Measurements from ENCODE around the gene THSD8.
"Not testable (repeated sequence)": the region's sequence is repeated elsewhere in the genome, so short reads cannot be mapped to it uniquely, and the experiment has no call there.

THSD8 gene

GRCh38 chr19:12833738-12834565 lies 32.1 kb downstream of the THSD8 start:
- DNase-seq = no peak

DNA sequence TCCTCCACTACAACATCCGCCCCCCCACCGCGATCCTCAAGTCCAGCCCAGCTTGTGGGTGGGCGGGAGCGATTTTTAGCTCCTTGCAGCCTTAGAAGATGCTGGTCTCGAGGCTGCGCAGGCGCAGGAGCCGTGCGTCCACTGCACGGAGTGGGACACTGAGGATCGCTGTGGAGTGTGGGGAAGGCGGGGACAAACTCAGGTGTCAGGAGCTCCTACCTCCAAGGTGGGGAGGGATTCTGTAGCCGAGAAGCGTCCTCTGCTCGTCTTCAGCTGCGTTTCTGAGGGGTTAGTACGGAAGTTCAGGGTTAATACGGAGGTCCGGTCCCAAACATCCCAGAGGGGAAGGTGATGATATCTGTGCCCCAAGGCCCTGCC lies 32.7 kb downstream of the THSD8 start, which contains the start of gene RTBDN:
RTBDN (minus strand) TSS at position 14 of the 378 bp plus-strand sequence. CDS start 4,600 bp downstream, outside the sequence.
- no peak for DNase-seq

GRCh38 chr19:12834976-12835757 lies 33.3 kb downstream of the THSD8 start:
- DNase-seq = no peak

GRCh38 chr19:12836529-12836863 lies 34.6 kb downstream of the THSD8 start:
- DNase-seq = no peak

GRCh38 chr19:12837225-12837624 lies 35.4 kb downstream of the THSD8 start:
- no peak for DNase-seq

DNA sequence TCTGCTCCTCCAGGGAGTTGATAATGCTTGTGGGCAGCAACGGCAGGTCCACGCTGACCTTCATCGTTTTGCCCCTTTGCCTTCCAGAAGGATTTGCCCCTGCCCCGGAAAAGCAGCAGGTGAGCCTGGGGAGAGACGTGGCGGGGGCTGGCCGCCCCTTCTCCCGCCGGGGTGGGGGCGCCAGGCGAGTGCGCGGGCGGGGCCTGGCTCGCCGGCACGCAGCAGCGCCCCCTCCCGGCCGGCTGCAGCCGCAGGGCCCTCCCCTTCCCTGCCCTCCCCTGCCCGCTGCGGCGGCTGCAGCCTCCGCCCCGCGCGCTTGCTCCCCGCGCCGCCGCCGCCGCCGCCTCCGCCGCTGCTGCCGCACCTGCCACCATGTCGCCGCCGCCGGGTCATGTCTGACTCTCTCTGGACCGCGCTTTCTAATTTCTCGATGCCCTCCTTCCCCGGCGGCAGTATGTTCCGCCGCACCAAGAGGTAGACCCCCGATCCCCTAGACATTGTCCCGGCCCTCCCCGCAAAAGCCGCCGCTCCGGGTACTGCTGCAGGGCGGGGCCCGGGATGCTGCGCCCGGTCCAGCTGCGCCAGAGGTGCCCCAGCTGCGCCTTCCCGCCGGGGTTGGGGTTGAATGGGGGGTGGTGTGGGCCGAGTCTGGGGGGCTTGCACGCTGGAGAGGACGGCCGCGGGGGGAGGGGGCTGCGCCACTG lies 36.5 kb downstream of the THSD8 start, which contains the start of gene MAST1:
MAST1 (plus strand) TSS at position 334 of the 704 bp plus-strand sequence; CDS start at position 392, 58 bp downstream.
- no peak for DNase-seq

DNA sequence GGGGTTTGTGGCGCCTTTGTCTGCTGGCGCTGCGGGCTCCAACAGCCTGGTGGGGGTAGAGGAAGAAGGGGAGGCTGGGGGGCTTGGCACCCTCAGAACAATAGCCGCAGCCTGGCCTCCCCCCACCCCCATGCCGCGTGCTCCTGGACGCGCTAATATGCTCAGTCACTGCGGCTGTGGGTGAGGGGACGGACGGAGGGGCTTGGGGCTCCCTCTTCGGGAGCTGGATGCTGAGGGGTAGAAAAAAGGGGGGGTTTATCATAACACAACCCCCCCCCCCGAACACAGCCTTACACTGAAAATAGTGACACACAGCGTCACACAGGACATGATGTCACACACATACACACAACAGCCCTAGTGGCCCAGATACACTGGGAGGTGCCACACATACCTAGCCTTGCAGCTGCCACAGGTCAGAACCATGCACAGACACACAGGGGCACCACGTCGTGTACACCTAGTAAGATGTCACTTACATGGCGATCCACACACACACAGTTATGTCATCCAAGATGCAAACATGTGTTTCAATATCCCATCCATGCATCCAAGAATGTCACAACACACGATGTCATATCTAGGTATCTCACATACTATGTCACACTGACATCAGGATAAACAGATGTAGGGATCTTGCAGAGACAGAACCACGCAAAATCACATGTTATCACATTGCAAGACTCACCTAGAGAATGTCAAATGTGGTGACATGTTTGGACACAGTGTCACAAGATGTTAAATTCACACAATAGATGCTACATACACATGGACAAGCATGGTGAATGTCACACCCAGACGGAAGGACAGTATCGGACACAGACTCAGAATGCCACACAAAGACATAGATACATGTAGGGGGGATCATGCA lies 37.3 kb downstream of the THSD8 start:
- DNase-seq = no peak

GRCh38 chr19:12840091-12841079 lies 38.5 kb downstream of the THSD8 start:
- peak; percentile 59 for DNase-seq

DNA sequence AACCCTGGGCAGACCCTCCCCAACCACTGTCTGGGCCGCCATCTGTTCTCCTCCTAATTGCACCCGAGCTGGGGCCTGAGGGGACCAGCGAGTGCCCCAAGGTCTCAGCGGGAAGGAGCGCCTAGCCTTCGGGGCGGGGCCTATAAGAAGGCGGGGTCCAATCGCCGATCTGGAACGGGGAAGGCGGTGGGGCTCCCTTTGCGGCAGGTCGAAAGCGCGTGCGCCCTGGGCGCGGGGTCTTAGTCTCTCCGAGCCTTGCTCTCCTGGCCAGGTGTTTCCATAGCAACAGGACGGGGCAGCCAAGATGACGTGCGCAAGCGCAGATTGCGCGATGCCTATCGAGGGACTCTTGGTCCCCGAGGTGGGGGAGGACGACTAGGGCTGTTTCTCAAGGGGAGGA lies 39.2 kb downstream of the THSD8 start:
- DNase-seq = no peak

DNA sequence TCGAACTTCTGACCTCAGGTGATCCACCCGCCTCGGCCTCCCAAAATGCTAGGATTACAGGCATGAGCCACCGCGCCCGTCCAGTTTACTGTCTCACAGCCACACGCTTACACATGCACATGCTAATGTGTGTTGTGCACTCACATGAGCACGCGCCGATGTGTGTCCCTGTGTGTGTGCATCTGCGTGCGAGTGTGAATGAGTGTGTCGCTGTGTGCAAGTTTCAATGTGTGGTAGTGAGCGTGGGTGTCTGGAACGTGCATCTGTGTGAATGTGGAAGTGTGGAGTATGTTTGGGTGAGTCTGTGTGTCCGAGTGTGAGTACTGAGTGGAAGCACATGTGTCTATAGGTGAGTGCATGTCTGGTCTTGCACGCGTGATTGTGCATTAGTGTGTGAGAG lies 40.6 kb downstream of the THSD8 start:
- DNase-seq = no peak

- DNase-seq = no peak
Observed at GRCh38 chr19:12843328-12843727, 41.5 kb downstream of the THSD8 start.

DNA sequence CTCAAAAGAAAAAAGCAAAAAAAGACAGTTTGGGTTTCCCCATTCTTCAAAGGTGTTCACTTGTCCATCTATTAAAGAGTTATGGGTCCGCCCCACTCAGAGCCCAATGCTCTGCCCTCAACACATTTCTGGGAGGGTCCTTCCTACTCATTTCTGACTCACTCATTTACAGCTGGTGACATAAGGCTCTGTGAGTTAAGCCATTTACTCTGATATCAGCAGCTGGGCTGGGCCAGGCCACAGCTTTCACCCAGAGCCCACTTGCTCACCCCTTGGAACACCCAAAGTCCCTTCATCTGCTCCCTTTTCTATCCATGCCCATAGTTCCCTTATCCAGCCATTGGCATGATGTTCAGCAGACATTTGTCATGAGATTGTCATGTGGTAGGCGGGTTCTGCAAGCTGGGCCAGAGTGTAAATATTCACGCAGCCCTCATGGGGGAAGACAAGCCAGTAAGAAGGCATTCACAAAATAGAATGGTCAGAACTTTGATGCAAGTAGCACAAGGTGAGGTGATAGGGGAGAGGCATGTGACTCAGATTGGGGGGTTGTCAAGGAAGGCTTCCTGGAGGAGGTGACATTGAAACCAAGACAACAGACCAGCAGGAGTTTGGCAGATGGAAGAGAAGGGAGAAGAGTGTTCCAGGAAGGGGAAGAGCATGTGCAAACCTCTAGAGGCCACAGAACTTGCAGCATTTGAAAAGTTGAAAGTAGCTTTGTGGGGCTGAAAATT lies 42.3 kb downstream of the THSD8 start:
- no peak for DNase-seq

DNA sequence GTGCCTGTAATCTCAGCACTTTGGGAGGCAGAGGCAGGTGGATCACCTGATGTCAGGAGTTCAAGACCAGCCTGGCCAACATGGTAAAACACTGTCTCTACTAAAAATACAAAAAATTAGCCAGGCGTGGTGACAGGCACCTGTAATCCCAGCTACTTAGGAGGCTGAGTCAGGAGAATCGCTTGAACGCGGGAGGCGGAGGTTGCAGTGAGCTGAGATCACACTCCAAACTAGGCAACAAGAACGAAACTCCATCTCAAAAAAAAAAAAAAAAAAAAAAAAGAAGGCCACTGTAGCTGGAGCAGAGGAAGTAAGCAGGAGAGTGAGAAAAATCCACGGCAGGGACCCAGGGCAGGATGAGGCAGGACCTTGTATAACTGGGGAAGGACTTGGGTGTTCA lies 44.7 kb downstream of the THSD8 start:
- DNase-seq = not testable (repeated sequence)

GRCh38 chr19:12847159-12848139 lies 45.6 kb downstream of the THSD8 start:
- DNase-seq = peak; percentile 38

Data from kidney glomerular epithelial cell (primary cell).